AG04450 (cell line): ENCODE measurements around the gene KRTAP3-3. TPM values are rescaled to one million over a fixed set of nuclear protein-coding genes. Genes with fewer than 3 reads are reported as not detected.

Experiments used
- CTCF ChIA-PET: fragments of 300-600, 350-600 bp; formaldehyde crosslinking; extraction: SDS; loops from one replicate; lab custom pipeline; 2022; ENCODE audit warnings: antibody characterized with exemption, inconsistent platforms; lab: Charles Lee
- POLR2A ChIA-PET: fragments of 350-600 bp; formaldehyde crosslinking; extraction: SDS; loops from one replicate; lab custom pipeline; 2021; ENCODE audit warnings: antibody characterized with exemption, inconsistent platforms; lab: Yijun Ruan, JAX
- DNase-seq: peaks from one replicate; pipeline ENCODE4 v3.0.0-alpha.2; 2011; ENCODE audit warnings: low read depth, low spot score
- H3K27ac ChIP-seq: one replicate; pipeline ENCODE4 v1.5.1; 2012; ENCODE audit warnings: low read depth, low read length, control low read depth
- H3K27me3 ChIP-seq: one replicate; pipeline ENCODE4 v1.6.0; 2012; ENCODE audit warnings: low read length; ENCODE audit not compliant: control insufficient read depth, insufficient read depth
- H3K4me3 ChIP-seq: 2 replicates; pipeline ENCODE4 v1.5.1; 2011; ENCODE audit warnings: mild to moderate bottlenecking, low read depth, low read length, control low read depth
- H3K9me3 ChIP-seq: 2 replicates; pipeline ENCODE4 v1.5.1; 2012; ENCODE audit warnings: low read length; ENCODE audit not compliant: control insufficient read depth, insufficient read depth
- CTCF ChIP-seq: IDR thresholded peaks from 2 replicates; pipeline ENCODE4 v1.5.1; 2011; ENCODE audit warnings: low read depth, low read length, control low read depth, inconsistent platforms
- polyA plus RNA-seq: library from polyadenylated mRNA; depleted of rRNA; stranded (reverse); fragments of >200 nt; gene quantifications from 2 replicates; pipeline ENCODE4 v1.2.3, GENCODE V29; 2011

The KRTAP3-3 gene
- polyA plus RNA-seq, 1 experiment = not detected

GRCh38 chr17:40975516-40975915 is 18.4 kb downstream of the KRTAP3-3 start:
- Histone ChIP-seq H3K4me3 (no peak overlapping the region), H3K27ac (no peak overlapping the region), H3K27me3 (no peaks in the 10 kb centered on the region), H3K9me3 (no peaks in the 10 kb centered on the region)
- no peak for DNase-seq
- TF ChIP-seq CTCF = no peak
- ChIA-PET POLR2A (no interaction called here), CTCF (interaction anchor here (0.6 kb wide), 1 partner anchor 126 kb away, joined by 4 read pairs; no protein-coding TSS in a partner anchor)

DNA sequence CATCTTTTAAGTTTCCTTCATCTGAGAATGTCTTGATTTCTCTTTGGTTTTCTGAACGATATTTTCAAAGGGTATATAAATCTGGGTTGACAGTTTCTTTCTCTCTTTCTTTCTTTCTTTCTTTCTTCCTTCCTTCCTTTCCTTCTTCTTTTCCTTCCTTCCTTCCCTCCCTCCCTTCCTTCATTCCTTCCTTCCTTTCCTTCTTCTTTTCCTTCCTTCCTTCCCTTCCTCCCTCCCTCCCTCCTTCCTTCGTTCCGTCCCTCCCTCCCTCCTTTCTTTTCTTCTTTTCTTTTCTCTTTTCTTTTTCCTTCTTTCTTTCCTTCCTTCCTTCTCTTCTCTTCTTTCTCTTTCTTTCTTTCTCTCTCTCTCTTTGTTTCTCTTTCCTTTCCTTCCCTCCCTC is 19.6 kb downstream of the KRTAP3-3 start:
- Histone ChIP-seq H3K27me3 (no peaks in the 10 kb centered on the region), H3K9me3 (no peaks in the 10 kb centered on the region), H3K27ac (no peak overlapping the region), H3K4me3 (no peak overlapping the region)
- CTCF ChIA-PET = no interaction called here
- POLR2A ChIA-PET = no interaction called here
- no peak for DNase-seq
- TF ChIP-seq CTCF = no peak

- POLR2A ChIA-PET = no interaction called here
- no peak for DNase-seq
- peaks cover 14% of the 10 kb centered on the region for H3K9me3 ChIP-seq
Observed at GRCh38 chr17:40967582-40967981, 26.4 kb downstream of the KRTAP3-3 start.

DNA sequence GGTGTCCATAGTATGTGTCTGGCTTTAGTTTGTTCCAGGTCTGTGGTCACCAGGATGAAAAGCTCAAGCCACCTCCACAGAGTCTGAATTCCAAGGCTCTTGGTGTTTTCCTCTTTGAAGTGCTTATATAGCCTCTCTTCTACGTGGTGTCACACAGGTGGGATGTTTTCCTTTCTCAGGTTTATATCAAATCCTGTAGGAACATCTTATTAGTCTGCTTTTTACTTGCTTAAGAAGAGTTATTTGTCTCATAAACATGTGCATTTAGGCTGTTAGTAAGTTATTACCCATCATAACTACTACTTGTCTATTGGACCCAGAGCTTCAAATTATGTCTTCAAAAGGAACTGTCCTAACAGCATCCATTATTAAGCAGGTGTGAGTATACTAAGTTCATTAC is 27.1 kb downstream of the KRTAP3-3 start, which contains the start of gene KRT39:
Gene KRT39, minus strand, starts transcription at position 101 of the 400 bp plus-strand sequence. Its CDS starts 92 bp downstream, at position 9.
- ChIA-PET CTCF (no interaction called here), POLR2A (no interaction called here)
- H3K27me3 ChIP-seq = no peaks in the 10 kb centered on the region
- H3K4me3 ChIP-seq = no peak within 1 kb of the TSS
- peak within 1 kb of the TSS; percentile 11 for H3K27ac ChIP-seq
- peaks cover 14% of the 10 kb centered on the region for H3K9me3 ChIP-seq
- no peak for DNase-seq
- TF ChIP-seq CTCF = no peak

More at GRCh38 chr17:40967582-40967981, 26.4 kb downstream of the KRTAP3-3 start:
- no peak overlapping the region for H3K4me3 ChIP-seq
- TF ChIP-seq CTCF = no peak
- H3K27ac ChIP-seq = no peak overlapping the region
- CTCF ChIA-PET = no interaction called here
- no peaks in the 10 kb centered on the region for H3K27me3 ChIP-seq

DNA sequence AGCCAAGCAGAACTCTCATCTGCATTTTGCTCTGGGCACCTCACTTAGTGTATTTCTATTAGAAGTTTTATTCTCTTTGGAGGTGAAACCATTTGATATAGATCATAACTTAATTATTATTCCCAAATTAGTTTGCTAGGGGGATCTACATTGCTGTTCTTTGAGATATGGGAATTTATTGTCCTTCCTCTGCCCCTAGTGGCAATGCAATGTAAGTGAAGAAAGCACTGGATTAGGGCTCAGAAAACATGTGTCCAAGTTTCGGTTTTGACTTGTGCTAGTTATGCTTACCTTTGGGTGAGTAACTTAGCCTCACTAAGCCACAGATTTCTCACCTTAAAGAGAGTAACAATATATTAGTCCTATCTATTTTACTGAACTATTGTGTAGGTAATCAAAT is 30.1 kb downstream of the KRTAP3-3 start:
- DNase-seq = no peak
- ChIA-PET POLR2A (no interaction called here), CTCF (interaction anchor here (0.6 kb wide), 1 partner anchor 794 kb away, joined by 3 read pairs; no protein-coding TSS in a partner anchor)
- H3K9me3 ChIP-seq = peaks cover 14% of the 10 kb centered on the region
- peak; percentile 54 for TF ChIP-seq CTCF
- H3K4me3 ChIP-seq = no peak overlapping the region
- H3K27me3 ChIP-seq = no peaks in the 10 kb centered on the region
- H3K27ac ChIP-seq = no peak overlapping the region
